ENCODE data around the gene CATSPER1. TPM values are rescaled to one million over a fixed set of nuclear protein-coding genes. Genes with fewer than 3 reads are reported as not detected.

The CATSPER1 gene
- total and polyA plus RNA-seq, 2 experiments from 2014 or later = not detected

DNA sequence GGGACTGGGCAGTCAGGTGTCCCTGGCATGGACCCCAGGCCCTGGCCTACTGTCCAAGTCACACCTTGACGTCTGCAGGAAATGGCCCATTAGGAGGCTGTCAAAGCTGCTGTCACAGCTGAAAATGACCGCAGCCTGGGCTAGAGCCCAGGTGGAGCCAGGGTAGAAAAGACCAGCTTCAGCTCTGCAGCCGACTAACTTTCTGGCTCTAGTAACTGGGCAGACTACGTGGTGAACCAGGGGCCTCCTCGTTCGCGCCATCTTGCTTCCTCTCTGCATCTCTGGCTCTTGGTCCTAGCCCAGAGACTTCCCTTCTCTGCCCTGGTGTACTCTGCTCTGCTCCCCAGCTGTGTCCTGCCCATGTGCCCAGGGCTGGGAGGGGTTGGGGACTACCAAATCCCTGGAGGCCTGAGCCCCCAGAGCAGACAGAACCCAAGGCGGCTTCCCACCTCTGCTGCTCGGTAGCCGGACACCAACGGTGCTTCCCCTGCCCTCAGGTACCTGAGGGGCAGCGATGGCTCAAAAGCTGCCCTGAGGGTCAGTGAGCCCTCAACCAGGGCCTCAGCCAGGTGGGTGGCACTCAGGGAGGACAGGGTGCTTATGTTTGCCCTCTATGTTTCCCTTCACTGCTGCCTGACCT, 45.1 kb downstream of the CATSPER1 start (continued):
- TF ChIP-seq, protein P1, sequence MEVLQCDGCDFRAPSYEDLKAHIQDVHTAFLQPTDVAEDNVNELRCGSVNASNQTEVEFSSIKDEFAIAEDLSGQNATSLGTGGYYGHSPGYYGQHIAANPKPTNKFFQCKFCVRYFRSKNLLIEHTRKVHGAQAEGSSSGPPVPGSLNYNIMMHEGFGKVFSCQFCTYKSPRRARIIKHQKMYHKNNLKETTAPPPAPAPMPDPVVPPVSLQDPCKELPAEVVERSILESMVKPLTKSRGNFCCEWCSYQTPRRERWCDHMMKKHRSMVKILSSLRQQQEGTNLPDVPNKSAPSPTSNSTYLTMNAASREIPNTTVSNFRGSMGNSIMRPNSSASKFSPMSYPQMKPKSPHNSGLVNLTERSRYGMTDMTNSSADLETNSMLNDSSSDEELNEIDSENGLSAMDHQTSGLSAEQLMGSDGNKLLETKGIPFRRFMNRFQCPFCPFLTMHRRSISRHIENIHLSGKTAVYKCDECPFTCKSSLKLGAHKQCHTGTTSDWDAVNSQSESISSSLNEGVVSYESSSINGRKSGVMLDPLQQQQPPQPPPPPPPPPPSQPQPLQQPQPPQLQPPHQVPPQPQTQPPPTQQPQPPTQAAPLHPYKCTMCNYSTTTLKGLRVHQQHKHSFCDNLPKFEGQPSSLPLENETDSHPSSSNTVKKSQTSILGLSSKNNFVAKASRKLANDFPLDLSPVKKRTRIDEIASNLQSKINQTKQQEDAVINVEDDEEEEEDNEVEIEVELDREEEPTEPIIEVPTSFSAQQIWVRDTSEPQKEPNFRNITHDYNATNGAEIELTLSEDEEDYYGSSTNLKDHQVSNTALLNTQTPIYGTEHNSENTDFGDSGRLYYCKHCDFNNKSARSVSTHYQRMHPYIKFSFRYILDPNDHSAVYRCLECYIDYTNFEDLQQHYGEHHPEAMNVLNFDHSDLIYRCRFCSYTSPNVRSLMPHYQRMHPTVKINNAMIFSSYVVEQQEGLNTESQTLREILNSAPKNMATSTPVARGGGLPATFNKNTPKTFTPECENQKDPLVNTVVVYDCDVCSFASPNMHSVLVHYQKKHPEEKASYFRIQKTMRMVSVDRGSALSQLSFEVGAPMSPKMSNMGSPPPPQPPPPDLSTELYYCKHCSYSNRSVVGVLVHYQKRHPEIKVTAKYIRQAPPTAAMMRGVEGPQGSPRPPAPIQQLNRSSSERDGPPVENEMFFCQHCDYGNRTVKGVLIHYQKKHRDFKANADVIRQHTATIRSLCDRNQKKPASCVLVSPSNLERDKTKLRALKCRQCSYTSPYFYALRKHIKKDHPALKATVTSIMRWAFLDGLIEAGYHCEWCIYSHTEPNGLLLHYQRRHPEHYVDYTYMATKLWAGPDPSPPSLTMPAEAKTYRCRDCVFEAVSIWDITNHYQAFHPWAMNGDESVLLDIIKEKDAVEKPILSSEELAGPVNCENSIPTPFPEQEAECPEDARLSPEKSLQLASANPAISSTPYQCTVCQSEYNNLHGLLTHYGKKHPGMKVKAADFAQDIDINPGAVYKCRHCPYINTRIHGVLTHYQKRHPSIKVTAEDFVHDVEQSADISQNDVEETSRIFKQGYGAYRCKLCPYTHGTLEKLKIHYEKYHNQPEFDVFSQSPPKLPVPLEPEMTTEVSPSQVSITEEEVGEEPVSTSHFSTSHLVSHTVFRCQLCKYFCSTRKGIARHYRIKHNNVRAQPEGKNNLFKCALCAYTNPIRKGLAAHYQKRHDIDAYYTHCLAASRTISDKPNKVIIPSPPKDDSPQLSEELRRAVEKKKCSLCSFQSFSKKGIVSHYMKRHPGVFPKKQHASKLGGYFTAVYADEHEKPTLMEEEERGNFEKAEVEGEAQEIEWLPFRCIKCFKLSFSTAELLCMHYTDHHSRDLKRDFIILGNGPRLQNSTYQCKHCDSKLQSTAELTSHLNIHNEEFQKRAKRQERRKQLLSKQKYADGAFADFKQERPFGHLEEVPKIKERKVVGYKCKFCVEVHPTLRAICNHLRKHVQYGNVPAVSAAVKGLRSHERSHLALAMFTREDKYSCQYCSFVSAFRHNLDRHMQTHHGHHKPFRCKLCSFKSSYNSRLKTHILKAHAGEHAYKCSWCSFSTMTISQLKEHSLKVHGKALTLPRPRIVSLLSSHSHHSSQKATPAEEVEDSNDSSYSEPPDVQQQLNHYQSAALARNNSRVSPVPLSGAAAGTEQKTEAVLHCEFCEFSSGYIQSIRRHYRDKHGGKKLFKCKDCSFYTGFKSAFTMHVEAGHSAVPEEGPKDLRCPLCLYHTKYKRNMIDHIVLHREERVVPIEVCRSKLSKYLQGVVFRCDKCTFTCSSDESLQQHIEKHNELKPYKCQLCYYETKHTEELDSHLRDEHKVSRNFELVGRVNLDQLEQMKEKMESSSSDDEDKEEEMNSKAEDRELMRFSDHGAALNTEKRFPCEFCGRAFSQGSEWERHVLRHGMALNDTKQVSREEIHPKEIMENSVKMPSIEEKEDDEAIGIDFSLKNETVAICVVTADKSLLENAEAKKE (CRISPR knock-in tag; IDR thresholded peaks at IDR 0.05) = no peak
- no peak for TF ChIP-seq POLR2AphosphoS5 (IDR thresholded peaks at IDR 0.05; ENCODE audit: low read depth)

DNA sequence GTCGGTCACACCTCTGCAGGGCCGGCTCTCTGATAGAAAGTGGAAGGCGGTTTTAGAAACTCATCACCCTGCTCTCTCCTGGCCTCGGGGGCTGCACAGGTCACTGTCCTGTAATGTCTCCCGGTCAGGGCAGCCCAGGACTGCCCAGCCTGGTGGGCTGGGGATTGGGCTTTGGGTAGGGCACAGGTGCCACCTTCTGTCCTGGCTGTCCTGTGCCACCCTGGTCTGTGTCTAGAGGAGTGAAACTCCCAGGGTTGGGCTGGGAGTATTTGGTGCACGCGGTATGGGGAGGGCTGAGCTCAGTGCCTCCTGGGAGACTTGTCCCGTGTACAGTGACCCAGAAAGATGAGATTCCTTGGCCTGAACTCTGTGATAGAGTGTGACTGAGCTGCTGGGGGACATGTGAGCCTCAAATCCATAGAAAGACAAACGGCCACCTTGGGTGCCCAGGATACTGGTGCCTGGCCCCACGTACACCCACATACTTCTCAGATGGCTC, 47.0 kb downstream of the CATSPER1 start:
- no peaks in the 10 kb centered on the region for H4K20me1 ChIP-seq (replicated peaks; ENCODE audit: insufficient read depth)
- no peaks in the 10 kb centered on the region; the same call in 2 of the 3 replicates for H3K9me3 Mint-ChIP-seq
- ATAC-seq = no peak
- TF ChIP-seq, protein P2, sequence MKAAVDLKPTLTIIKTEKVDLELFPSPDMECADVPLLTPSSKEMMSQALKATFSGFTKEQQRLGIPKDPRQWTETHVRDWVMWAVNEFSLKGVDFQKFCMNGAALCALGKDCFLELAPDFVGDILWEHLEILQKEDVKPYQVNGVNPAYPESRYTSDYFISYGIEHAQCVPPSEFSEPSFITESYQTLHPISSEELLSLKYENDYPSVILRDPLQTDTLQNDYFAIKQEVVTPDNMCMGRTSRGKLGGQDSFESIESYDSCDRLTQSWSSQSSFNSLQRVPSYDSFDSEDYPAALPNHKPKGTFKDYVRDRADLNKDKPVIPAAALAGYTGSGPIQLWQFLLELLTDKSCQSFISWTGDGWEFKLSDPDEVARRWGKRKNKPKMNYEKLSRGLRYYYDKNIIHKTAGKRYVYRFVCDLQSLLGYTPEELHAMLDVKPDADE (IDR thresholded peaks at IDR 0.05) = no peak
- TF ChIP-seq EZH2phosphoT487 (IDR thresholded peaks at IDR 0.05; ENCODE audit: unreplicated experiment) (no peak), CREB1 (CRISPR knock-in tag; IDR thresholded peaks at IDR 0.05; ENCODE audit: low read depth) (no peak), POLR2AphosphoS5 (IDR thresholded peaks at IDR 0.05; ENCODE audit: low read depth) (no peak), ZNF331 (CRISPR knock-in tag; IDR thresholded peaks at IDR 0.05; ENCODE audit: low read depth) (no peak), STAT1 (IDR thresholded peaks at IDR 0.05; ENCODE audit: unreplicated experiment) (no peak), ZNF114 (CRISPR knock-in tag; IDR thresholded peaks at IDR 0.05) (no peak), JUNB (IDR thresholded peaks at IDR 0.05; ENCODE audit: unreplicated experiment) (no peak), EZH2 (IDR thresholded peaks at IDR 0.05; ENCODE audit: low read depth, unreplicated experiment) (no peak)
- TF ChIP-seq, protein P3, sequence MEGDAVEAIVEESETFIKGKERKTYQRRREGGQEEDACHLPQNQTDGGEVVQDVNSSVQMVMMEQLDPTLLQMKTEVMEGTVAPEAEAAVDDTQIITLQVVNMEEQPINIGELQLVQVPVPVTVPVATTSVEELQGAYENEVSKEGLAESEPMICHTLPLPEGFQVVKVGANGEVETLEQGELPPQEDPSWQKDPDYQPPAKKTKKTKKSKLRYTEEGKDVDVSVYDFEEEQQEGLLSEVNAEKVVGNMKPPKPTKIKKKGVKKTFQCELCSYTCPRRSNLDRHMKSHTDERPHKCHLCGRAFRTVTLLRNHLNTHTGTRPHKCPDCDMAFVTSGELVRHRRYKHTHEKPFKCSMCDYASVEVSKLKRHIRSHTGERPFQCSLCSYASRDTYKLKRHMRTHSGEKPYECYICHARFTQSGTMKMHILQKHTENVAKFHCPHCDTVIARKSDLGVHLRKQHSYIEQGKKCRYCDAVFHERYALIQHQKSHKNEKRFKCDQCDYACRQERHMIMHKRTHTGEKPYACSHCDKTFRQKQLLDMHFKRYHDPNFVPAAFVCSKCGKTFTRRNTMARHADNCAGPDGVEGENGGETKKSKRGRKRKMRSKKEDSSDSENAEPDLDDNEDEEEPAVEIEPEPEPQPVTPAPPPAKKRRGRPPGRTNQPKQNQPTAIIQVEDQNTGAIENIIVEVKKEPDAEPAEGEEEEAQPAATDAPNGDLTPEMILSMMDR (conservative IDR thresholded peaks at IDR 0.05; ENCODE audit: low read depth in 2 of 2) = no peak
- TF ChIP-seq, protein P4, sequence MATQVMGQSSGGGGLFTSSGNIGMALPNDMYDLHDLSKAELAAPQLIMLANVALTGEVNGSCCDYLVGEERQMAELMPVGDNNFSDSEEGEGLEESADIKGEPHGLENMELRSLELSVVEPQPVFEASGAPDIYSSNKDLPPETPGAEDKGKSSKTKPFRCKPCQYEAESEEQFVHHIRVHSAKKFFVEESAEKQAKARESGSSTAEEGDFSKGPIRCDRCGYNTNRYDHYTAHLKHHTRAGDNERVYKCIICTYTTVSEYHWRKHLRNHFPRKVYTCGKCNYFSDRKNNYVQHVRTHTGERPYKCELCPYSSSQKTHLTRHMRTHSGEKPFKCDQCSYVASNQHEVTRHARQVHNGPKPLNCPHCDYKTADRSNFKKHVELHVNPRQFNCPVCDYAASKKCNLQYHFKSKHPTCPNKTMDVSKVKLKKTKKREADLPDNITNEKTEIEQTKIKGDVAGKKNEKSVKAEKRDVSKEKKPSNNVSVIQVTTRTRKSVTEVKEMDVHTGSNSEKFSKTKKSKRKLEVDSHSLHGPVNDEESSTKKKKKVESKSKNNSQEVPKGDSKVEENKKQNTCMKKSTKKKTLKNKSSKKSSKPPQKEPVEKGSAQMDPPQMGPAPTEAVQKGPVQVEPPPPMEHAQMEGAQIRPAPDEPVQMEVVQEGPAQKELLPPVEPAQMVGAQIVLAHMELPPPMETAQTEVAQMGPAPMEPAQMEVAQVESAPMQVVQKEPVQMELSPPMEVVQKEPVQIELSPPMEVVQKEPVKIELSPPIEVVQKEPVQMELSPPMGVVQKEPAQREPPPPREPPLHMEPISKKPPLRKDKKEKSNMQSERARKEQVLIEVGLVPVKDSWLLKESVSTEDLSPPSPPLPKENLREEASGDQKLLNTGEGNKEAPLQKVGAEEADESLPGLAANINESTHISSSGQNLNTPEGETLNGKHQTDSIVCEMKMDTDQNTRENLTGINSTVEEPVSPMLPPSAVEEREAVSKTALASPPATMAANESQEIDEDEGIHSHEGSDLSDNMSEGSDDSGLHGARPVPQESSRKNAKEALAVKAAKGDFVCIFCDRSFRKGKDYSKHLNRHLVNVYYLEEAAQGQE (IDR thresholded peaks at IDR 0.05; ENCODE audit: unreplicated experiment) = no peak

More for the DNA sequence above, 47.0 kb downstream of the CATSPER1 start:
- Mint-ChIP-seq H3K27ac (no peak overlapping the region), H3K4me3 (no peak overlapping the region), H3K4me1 (peaks cover 6% of the 10 kb centered on the region; the same call in 2 of the 3 replicates), H3K27me3 (ENCODE audit: insufficient read depth, low read depth, poor library complexity) (peaks cover 25% of the 10 kb centered on the region), H3K36me3 (ENCODE audit: low read depth) (peaks cover 31% of the 10 kb centered on the region)
- H3K27ac ChIP-seq (ENCODE audit: low read depth) = no peak overlapping the region
- H3K9me2 ChIP-seq (ENCODE audit: insufficient read depth) = no peaks in the 10 kb centered on the region
- H3K4me1 ChIP-seq (ENCODE audit: insufficient read depth) = no peaks in the 10 kb centered on the region
- no peaks in the 10 kb centered on the region for H3K79me2 ChIP-seq (replicated peaks; ENCODE audit: insufficient read depth)
- H3F3A ChIP-seq (replicated peaks; ENCODE audit: low read depth) = no peaks in the 10 kb centered on the region
- no peak for DNase-seq (ENCODE audit: low spot score)
- no peak overlapping the region for H3K4me3 ChIP-seq
- no peaks in the 10 kb centered on the region for H3K27me3 ChIP-seq (ENCODE audit: insufficient read depth)
- no peak overlapping the region for H2AFZ ChIP-seq
- H3K36me3 ChIP-seq (ENCODE audit: insufficient read depth) = no peaks in the 10 kb centered on the region
- H3K4me2 ChIP-seq = no peak overlapping the region
